Smooth muscle cell (in vitro differentiated cells): ENCODE measurements around the gene AREL1. TPM values are rescaled to one million over a fixed set of nuclear protein-coding genes. Genes with fewer than 3 reads are reported as not detected.

Experiments
- DNase-seq: peaks from one replicate; lab custom pipeline; 2025; ENCODE audit not compliant: unreplicated experiment; lab: John Stamatoyannopoulos, UW
- H2AFZ ChIP-seq: fragments of 200-600 bp; sonication (generic); 2 replicates; pipeline ENCODE4 v1.6.0; 2016; ENCODE audit warnings: antibody characterized with exemption, low read depth, mild to moderate bottlenecking
- H3F3A ChIP-seq: fragments of 200-600 bp; sonication (generic); 2 replicates; pipeline ENCODE4 v1.6.0; 2017; ENCODE audit warnings: antibody characterized with exemption, low read depth
- H3K27ac ChIP-seq: fragments of 200-600 bp; sonication (generic); 2 replicates; pipeline ENCODE4 v1.5.1; 2016; ENCODE audit warnings: low read depth, mild to moderate bottlenecking
- H3K27me3 ChIP-seq: fragments of 200-600 bp; sonication (generic); 2 replicates; pipeline ENCODE4 v1.6.1; 2016; ENCODE audit warnings: low read depth, mild to moderate bottlenecking
- H3K36me3 ChIP-seq: fragments of 200-600 bp; sonication (generic); 2 replicates; pipeline ENCODE4 v1.5.1; 2016; ENCODE audit warnings: low read depth
- H3K4me1 ChIP-seq: fragments of 200-600 bp; sonication (generic); 2 replicates; pipeline ENCODE4 v1.5.1; 2016; ENCODE audit warnings: low read depth
- H3K4me2 ChIP-seq: fragments of 200-600 bp; sonication (generic); 2 replicates; pipeline ENCODE4 v1.6.0; 2016; ENCODE audit warnings: mild to moderate bottlenecking
- H3K4me3 ChIP-seq: fragments of 200-600 bp; sonication (generic); 2 replicates; pipeline ENCODE4 v1.5.1; 2016; ENCODE audit warnings: mild to moderate bottlenecking
- H3K79me2 ChIP-seq: fragments of 200-600 bp; sonication (generic); 2 replicates; pipeline ENCODE4 v1.6.0; 2016; ENCODE audit warnings: low read depth, mild to moderate bottlenecking
- H3K9ac ChIP-seq: fragments of 200-600 bp; sonication (generic); 2 replicates; pipeline ENCODE4 v1.6.0; 2016; ENCODE audit warnings: low read depth
- H3K9me3 ChIP-seq: fragments of 200-600 bp; sonication (generic); replicated peaks from 2 replicates; pipeline ENCODE4 v1.5.1; 2016; ENCODE audit warnings: low read depth
- H4K20me1 ChIP-seq: fragments of 200-600 bp; sonication (generic); 2 replicates; pipeline ENCODE4 v1.6.0; 2016; ENCODE audit warnings: low read depth
- WGBS: methylation state at CpG from one replicate; pipeline ENCODE4 v1.1.7; 2016; ENCODE audit warnings: low lambda C conversion rate; 5-methylcytosine and 5-hydroxymethylcytosine counted together
- polyA plus RNA-seq: library from polyadenylated mRNA; unstranded; fragments of >200 nt; fragmentation: Nextera tagmentation; extraction: Ambion mirVana; gene quantifications from 2 replicates; pipeline ENCODE4 v1.2.1, GENCODE V29; 2016
- total RNA-seq: library from RNA; depleted of rRNA; stranded (reverse); fragments of >200 nt; gene quantifications from 2 replicates; pipeline ENCODE4 v1.2.3, GENCODE V29; 2014
- TF ChIP-seq, protein P1 (sequence below): fragments of 200-600 bp; sonication (generic); IDR thresholded peaks from 2 replicates; pipeline ENCODE4 v1.5.1; 2017; ENCODE audit warnings: borderline replicate concordance, mild to moderate bottlenecking, antibody characterized with exemption; ENCODE audit not compliant: insufficient read depth, poor library complexity, severe bottlenecking

AREL1 gene
- total and polyA plus RNA-seq, 2 experiments from 2014 or later = 9.4 to 33.5 TPM

DNA sequence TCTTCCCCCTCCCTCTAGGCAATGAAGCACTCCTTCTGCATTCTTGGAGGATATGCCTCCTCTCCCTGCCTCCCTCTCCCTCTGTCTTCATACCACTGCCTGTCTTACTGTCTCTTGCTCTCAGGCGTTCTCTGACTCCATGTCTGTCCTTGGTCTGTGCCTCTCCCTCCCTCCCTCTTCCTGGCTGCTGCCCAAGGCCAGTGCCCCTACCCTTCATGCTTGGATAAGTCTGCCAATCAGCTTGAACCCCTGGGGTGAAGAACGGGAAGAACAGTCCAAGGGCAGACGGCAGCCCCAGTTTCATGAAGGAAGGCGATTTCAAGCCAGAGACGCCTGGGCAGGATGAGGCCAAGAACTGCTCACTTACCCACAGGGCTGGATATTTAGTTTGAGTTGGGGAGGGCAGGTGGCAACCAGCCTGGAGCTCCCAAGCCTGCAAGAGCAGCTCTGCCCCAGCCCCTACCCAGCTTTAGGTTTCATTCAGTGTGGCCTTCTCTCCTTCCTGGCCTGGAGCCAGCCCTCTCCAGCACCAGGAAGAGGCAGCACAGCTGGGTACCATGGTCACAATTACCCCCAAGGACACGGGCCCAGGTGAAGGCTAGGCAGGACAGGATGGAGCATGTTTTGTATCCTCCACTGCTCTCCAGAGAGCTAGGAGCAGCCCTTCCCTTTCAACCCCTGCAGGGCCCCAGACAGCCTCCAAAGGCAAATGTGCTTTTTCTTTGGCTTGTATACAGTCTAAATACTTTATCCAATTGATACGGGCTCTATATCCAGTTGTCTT is 65.0 kb downstream of the AREL1 start:
- no peaks in the 10 kb centered on the region for H4K20me1 ChIP-seq
- H3K79me2 ChIP-seq = no peaks in the 10 kb centered on the region
- H3K36me3 ChIP-seq = no peaks in the 10 kb centered on the region
- H3K9me3 ChIP-seq = no peaks in the 10 kb centered on the region
- H3K27ac ChIP-seq = no peak overlapping the region
- DNase-seq = no peak
- peak overlapping the region; percentile 64 for H3K4me2 ChIP-seq
- H3K4me1 ChIP-seq = peaks cover 16% of the 10 kb centered on the region
- TF ChIP-seq, protein P1, sequence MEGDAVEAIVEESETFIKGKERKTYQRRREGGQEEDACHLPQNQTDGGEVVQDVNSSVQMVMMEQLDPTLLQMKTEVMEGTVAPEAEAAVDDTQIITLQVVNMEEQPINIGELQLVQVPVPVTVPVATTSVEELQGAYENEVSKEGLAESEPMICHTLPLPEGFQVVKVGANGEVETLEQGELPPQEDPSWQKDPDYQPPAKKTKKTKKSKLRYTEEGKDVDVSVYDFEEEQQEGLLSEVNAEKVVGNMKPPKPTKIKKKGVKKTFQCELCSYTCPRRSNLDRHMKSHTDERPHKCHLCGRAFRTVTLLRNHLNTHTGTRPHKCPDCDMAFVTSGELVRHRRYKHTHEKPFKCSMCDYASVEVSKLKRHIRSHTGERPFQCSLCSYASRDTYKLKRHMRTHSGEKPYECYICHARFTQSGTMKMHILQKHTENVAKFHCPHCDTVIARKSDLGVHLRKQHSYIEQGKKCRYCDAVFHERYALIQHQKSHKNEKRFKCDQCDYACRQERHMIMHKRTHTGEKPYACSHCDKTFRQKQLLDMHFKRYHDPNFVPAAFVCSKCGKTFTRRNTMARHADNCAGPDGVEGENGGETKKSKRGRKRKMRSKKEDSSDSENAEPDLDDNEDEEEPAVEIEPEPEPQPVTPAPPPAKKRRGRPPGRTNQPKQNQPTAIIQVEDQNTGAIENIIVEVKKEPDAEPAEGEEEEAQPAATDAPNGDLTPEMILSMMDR = no peak
- no peak overlapping the region for H2AFZ ChIP-seq
- no peaks in the 10 kb centered on the region for H3K27me3 ChIP-seq
- H3K9ac ChIP-seq = no peak overlapping the region
- H3F3A ChIP-seq = no peaks in the 10 kb centered on the region
- no peak overlapping the region for H3K4me3 ChIP-seq
- WGBS = 78% methylated on average over 7 of the region's 7 CpGs

DNA sequence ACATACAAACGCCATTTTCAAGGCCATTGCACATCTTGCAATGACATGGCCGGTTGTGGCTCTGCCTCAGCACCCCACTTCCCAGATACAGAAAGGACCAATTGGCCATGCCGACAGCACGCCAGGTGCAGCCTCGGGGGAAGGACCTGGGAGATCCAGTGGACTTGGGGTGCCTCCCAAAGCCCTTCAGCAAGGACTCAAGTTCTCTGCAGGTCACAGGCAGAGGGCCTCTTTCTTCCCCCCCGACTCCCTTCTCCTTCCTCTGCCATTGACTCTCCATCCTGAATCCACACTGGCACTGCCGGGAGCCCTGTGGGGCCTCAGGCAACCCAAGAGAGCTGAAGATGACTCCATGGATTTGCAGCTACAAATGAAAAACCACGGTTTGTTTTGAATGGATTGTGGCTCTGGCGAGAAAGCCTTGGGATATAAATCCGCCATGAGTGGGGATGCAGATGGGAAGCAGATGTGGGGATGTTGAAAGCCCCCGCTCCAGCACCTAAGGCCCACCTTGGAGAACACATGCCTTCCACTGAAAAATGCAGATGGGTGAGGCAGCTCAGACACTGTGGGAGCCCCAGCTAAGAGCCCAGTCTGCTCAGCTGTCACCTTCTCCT is 65.7 kb downstream of the AREL1 start:
- peak overlapping the region; percentile 64 for H3K4me2 ChIP-seq
- no peaks in the 10 kb centered on the region for H4K20me1 ChIP-seq
- H3K79me2 ChIP-seq = no peaks in the 10 kb centered on the region
- no peak overlapping the region for H3K9ac ChIP-seq
- H3F3A ChIP-seq = no peaks in the 10 kb centered on the region
- H3K4me3 ChIP-seq = no peak overlapping the region
- no peaks in the 10 kb centered on the region for H3K36me3 ChIP-seq
- H2AFZ ChIP-seq = no peak overlapping the region
- H3K27ac ChIP-seq = no peak overlapping the region
- H3K9me3 ChIP-seq = no peaks in the 10 kb centered on the region
- TF ChIP-seq, protein P1 = no peak
- peaks cover 16% of the 10 kb centered on the region for H3K4me1 ChIP-seq
- H3K27me3 ChIP-seq = no peaks in the 10 kb centered on the region
- DNase-seq = no peak
- 78% methylated on average over 11 of the region's 11 CpGs for WGBS

DNA sequence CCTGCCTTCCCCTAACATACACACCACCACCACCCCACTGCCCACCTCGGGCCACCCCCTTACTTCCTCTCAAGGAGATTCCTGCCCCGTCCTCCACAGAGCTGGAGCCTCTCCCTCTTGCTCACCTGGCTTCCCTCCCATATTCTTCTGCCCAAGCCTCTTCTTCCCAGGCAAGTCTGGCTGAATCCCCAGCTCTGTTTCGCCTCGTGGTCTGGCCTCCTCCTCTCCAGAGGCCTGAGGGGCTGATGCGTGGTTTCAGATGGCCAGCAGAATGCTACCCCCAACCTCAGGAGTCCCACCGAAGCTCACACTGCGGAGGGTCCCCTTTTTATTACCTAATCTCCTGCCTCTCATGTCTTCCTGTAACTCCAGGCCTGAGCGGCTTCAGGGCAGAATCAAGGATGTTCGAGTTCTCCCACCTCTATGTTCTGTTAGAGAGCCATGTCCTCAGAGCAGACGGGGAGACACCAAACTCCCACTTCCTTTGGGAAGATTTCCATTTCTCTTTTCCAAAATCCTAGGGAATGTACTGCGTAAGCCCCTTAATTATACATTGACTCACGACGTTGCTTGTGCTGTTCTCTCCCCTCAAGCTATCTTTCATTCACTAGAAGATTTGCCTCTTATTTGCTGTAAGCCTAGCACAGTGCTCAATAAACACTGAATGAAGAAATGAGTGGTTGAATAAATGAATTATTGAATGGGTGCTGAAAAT is 67.0 kb downstream of the AREL1 start:
- Histone ChIP-seq H3K27ac (peak overlapping the region; percentile 51), H3K36me3 (no peaks in the 10 kb centered on the region), H3F3A (no peaks in the 10 kb centered on the region), H3K27me3 (no peaks in the 10 kb centered on the region), H3K4me2 (peak overlapping the region; percentile 2), H3K79me2 (no peaks in the 10 kb centered on the region), H3K4me3 (no peak overlapping the region), H3K9ac (no peak overlapping the region), H3K9me3 (no peaks in the 10 kb centered on the region), H2AFZ (no peak overlapping the region), H4K20me1 (no peaks in the 10 kb centered on the region), H3K4me1 (peaks cover 16% of the 10 kb centered on the region)
- no peak for DNase-seq
- 70% methylated on average over 13 of the region's 13 CpGs for WGBS
- TF ChIP-seq, protein P1 = no peak
